Neural progenitor cell (in vitro differentiated cells): Measurements from ENCODE around the gene BLCAP.

ENCODE experiments used
- CTCF ChIP-seq: fragments of 200-600 bp; sonication (generic); IDR thresholded peaks from 2 replicates; pipeline ENCODE4 v1.5.1; 2017; ENCODE audit warnings: antibody characterized with exemption, mild to moderate bottlenecking
- EZH2 ChIP-seq: fragments of 200-600 bp; sonication (generic); IDR thresholded peaks from 2 replicates; pipeline ENCODE4 v1.6.1; 2017; ENCODE audit warnings: antibody characterized with exemption, mild to moderate bottlenecking, moderate library complexity
- EZH2phosphoT487 ChIP-seq: fragments of 200-600 bp; sonication (generic); IDR thresholded peaks from 2 replicates; pipeline ENCODE4 v1.6.1; 2017; ENCODE audit warnings: antibody characterized with exemption

GRCh38 chr20:37531856-37532255 is 4.2 kb upstream of the BLCAP start:
- TF ChIP-seq CTCF = no peak
- TF ChIP-seq EZH2 = no peak
- TF ChIP-seq EZH2phosphoT487 = no peak
